HFF-Myc (cell line): ENCODE results near the gene LCN6.
A peak's percentile ranks its signal among the peaks of the same experiment; 100 is the strongest.

ENCODE experiments used
- DNase-seq: peaks from one replicate; pipeline ENCODE4 v3.0.0-alpha.2; 2011; ENCODE audit warnings: low read depth; ENCODE audit errors: extremely low read depth
- H3K4me3 ChIP-seq: replicated peaks from 2 replicates; pipeline ENCODE4 v1.5.1; 2011; ENCODE audit warnings: low read depth, mild to moderate bottlenecking, control low read depth, low read length
- CTCF ChIP-seq: IDR thresholded peaks from 2 replicates; pipeline ENCODE4 v1.5.1; 2012; ENCODE audit warnings: mild to moderate bottlenecking, low read depth, low read length, control low read depth; ENCODE audit errors: missing control alignments

Gene LCN6

GRCh38 chr9:136746621-136747020 is 1.7 kb downstream of the LCN6 start:
- DNase-seq: no peak
- TF ChIP-seq CTCF: no peak
- no peak overlapping the region for H3K4me3 ChIP-seq

- no peak for TF ChIP-seq CTCF
- H3K4me3 ChIP-seq: no peak overlapping the region
Observed at GRCh38 chr9:136746155-136746490, 2.2 kb downstream of the LCN6 start.

GRCh38 chr9:136745389-136746154 is 2.8 kb downstream of the LCN6 start:
- DNase-seq: no peak
- no peak overlapping the region for H3K4me3 ChIP-seq
- no peak for TF ChIP-seq CTCF

More at GRCh38 chr9:136746155-136746490, 2.2 kb downstream of the LCN6 start:
- no peak for DNase-seq

- TF ChIP-seq CTCF: no peak
- H3K4me3 ChIP-seq: no peak overlapping the region
- no peak for DNase-seq
Observed at GRCh38 chr9:136744773-136745172, 3.6 kb downstream of the LCN6 start.

GRCh38 chr9:136743639-136744211 is 4.6 kb downstream of the LCN6 start:
- no peak for DNase-seq
- TF ChIP-seq CTCF: no peak
- no peak overlapping the region for H3K4me3 ChIP-seq

- H3K4me3 ChIP-seq: no peak within 1 kb of the TSS
- TF ChIP-seq CTCF: peak; percentile 23
- no peak for DNase-seq
Observed at GRCh38 chr9:136742591-136743391, 5.5 kb downstream of the LCN6 start, which contains the start of gene LCN10. TSS of gene LCN10 (minus strand) at chr9:136742940. CDS start at chr9:136742903, 37 bp downstream.
